ENCODE measurements around the gene NADSYN1. TPM values are rescaled to one million over a fixed set of nuclear protein-coding genes. Genes with fewer than 3 reads are reported as not detected.
A peak's percentile ranks its signal among the peaks of the same experiment; 100 is the strongest.

Gene NADSYN1
- total RNA-seq, 1 donor from 2014 or later = 75.9 TPM

DNA sequence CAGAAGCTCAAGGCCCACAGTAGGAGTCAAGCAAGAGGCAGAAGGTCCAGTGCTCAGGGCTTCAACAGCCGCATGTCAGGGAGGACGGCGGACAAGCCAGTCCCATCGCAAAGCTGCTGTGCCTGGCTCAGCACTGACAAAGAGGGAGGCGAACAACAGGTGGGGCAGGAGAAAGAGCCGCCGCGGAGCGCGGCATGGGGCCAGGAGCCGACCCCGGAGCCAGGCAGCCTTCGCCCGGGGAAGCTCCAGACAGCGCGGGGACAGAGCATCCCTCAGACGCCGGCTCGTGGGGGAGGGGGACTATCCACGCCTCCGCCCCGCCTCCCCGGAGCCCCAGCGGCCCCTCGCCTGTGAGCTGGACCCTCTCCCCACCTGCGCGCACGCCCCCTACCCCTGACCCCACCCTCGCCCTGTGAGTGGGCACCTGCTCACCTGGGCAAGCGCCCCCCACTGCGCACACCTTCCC lies 5.2 kb upstream of the NADSYN1 start:
- Histone ChIP-seq H3K36me3 (no peaks in the 10 kb centered on the region), H3K27me3 (no peaks in the 10 kb centered on the region), H3K9me3 (no peaks in the 10 kb centered on the region), H3K27ac (peak overlapping the region; percentile 81), H3K4me3 (peak overlapping the region; percentile 73 to 80), H3K4me1 (peaks cover 51% of the 10 kb centered on the region)
- TF ChIP-seq POLR2A (IDR thresholded peaks at IDR 0.05) (no peak), POLR2AphosphoS5 (IDR thresholded peaks at IDR 0.05; ENCODE audit: insufficient read depth in 1 of 2, low read depth in 1 of 2) (no peak)
- TF ChIP-seq, protein P1, sequence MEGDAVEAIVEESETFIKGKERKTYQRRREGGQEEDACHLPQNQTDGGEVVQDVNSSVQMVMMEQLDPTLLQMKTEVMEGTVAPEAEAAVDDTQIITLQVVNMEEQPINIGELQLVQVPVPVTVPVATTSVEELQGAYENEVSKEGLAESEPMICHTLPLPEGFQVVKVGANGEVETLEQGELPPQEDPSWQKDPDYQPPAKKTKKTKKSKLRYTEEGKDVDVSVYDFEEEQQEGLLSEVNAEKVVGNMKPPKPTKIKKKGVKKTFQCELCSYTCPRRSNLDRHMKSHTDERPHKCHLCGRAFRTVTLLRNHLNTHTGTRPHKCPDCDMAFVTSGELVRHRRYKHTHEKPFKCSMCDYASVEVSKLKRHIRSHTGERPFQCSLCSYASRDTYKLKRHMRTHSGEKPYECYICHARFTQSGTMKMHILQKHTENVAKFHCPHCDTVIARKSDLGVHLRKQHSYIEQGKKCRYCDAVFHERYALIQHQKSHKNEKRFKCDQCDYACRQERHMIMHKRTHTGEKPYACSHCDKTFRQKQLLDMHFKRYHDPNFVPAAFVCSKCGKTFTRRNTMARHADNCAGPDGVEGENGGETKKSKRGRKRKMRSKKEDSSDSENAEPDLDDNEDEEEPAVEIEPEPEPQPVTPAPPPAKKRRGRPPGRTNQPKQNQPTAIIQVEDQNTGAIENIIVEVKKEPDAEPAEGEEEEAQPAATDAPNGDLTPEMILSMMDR (IDR thresholded peaks at IDR 0.05) = no peak
- intact Hi-C loops (cut with DNase I) = no loop called here
- DNase-seq (ENCODE audit: extremely low spot score in 2 of 2) = no peak

- DNase-seq (ENCODE audit: extremely low spot score in 2 of 2) = peak in 1 of 2 donors; percentile 95
- peaks cover 52% of the 10 kb centered on the region for H3K4me1 ChIP-seq
- no peaks in the 10 kb centered on the region for H3K9me3 ChIP-seq
- TF ChIP-seq, protein P1 (IDR thresholded peaks at IDR 0.05) = peak in 1 of 3 experiments; percentile 23
- peak in 1 of 2 donors; percentile 86 for TF ChIP-seq POLR2AphosphoS5 (IDR thresholded peaks at IDR 0.05; ENCODE audit: insufficient read depth in 1 of 2, low read depth in 1 of 2)
- TF ChIP-seq POLR2A (IDR thresholded peaks at IDR 0.05) = peak in 1 of 2 donors; percentile 29
- intact Hi-C loops (cut with DNase I) = no loop called here
- H3K27me3 ChIP-seq = no peaks in the 10 kb centered on the region
- H3K36me3 ChIP-seq = no peaks in the 10 kb centered on the region
- H3K27ac ChIP-seq = peak within 1 kb of the TSS; percentile 81
- H3K4me3 ChIP-seq = peak within 1 kb of the TSS; percentile 73 to 80
Observed at GRCh38 chr11:71448257-71449171, 4.5 kb upstream of the NADSYN1 start, which contains the start of gene DHCR7. Gene DHCR7 (minus strand): TSS chr11:71448393. CDS start chr11:71444952, 3,441 bp downstream.

GRCh38 chr11:71449596-71449995 lies 3.4 kb upstream of the NADSYN1 start:
- peak overlapping the region; percentile 81 for H3K27ac ChIP-seq
- no peak for TF ChIP-seq POLR2A (IDR thresholded peaks at IDR 0.05)
- no peak for TF ChIP-seq POLR2AphosphoS5 (IDR thresholded peaks at IDR 0.05; ENCODE audit: insufficient read depth in 1 of 2, low read depth in 1 of 2)
- TF ChIP-seq, protein P1 (IDR thresholded peaks at IDR 0.05) = no peak
- peak overlapping the region in 1 of 2 donors; percentile 80 for H3K4me3 ChIP-seq
- intact Hi-C loops (cut with DNase I) = no loop called here
- H3K4me1 ChIP-seq = peaks cover 63% of the 10 kb centered on the region
- no peaks in the 10 kb centered on the region for H3K27me3 ChIP-seq
- no peaks in the 10 kb centered on the region for H3K36me3 ChIP-seq
- no peak for DNase-seq (ENCODE audit: extremely low spot score in 2 of 2)
- H3K9me3 ChIP-seq = no peaks in the 10 kb centered on the region

DNA sequence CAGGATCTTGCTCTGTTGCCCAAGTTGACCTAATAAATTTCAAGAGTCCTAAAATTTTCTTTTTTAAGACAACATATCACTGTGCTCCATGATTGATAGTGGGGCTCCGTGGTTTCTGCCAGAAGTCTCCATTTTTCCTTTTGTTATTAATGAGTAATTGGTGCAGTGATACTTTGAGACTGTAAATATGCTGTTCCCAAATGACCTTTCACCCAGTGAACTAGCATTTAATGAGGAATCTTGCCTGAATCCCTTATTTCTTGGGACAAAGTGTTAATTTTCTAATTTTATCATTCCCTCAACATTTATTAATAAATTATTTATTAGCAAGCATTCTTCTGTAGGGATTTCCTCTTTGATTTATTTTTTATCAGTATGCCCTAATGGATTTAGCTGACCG lies 2.5 kb upstream of the NADSYN1 start:
- H3K27ac ChIP-seq = no peak overlapping the region
- no peaks in the 10 kb centered on the region for H3K27me3 ChIP-seq
- no peak overlapping the region for H3K4me3 ChIP-seq
- intact Hi-C loops (cut with DNase I) = no loop called here
- no peak for DNase-seq (ENCODE audit: extremely low spot score in 2 of 2)
- TF ChIP-seq POLR2A (IDR thresholded peaks at IDR 0.05) = no peak
- TF ChIP-seq, protein P1 (IDR thresholded peaks at IDR 0.05) = no peak
- peaks cover 0 to 6% of the 10 kb centered on the region in 2 donors for H3K36me3 ChIP-seq
- peaks cover 69% of the 10 kb centered on the region for H3K4me1 ChIP-seq
- H3K9me3 ChIP-seq = no peaks in the 10 kb centered on the region

GRCh38 chr11:71450939-71451338 lies 2.1 kb upstream of the NADSYN1 start:
- no peak overlapping the region for H3K4me3 ChIP-seq
- no peak for TF ChIP-seq POLR2AphosphoS5 (IDR thresholded peaks at IDR 0.05; ENCODE audit: insufficient read depth in 1 of 2, low read depth in 1 of 2)
- TF ChIP-seq, protein P1 (IDR thresholded peaks at IDR 0.05) = no peak
- TF ChIP-seq POLR2A (IDR thresholded peaks at IDR 0.05) = no peak
- H3K4me1 ChIP-seq = peaks cover 69% of the 10 kb centered on the region
- H3K27ac ChIP-seq = no peak overlapping the region
- no peaks in the 10 kb centered on the region for H3K27me3 ChIP-seq
- intact Hi-C loops (cut with DNase I) = no loop called here
- peaks cover 0 to 10% of the 10 kb centered on the region in 2 donors for H3K36me3 ChIP-seq
- no peak for DNase-seq (ENCODE audit: extremely low spot score in 2 of 2)
- H3K9me3 ChIP-seq = no peaks in the 10 kb centered on the region
